ENCODE data around the gene RFLNA. TPM values are rescaled to one million over a fixed set of nuclear protein-coding genes. Genes with fewer than 3 reads are reported as not detected.

The RFLNA gene
- polyA plus RNA-seq, 1 donor = 5.0 TPM

GRCh38 chr12:124336184-124336437 lies 41.2 kb downstream of the RFLNA start:
- DNase-seq = no peak

- DNase-seq = no peak
These were observed 42.0 kb downstream of the RFLNA start for GRCh38 chr12:124336742-124337520.

- no peak for DNase-seq
These were observed 42.7 kb downstream of the RFLNA start for GRCh38 chr12:124337622-124338021.

- no peak for DNase-seq
These were observed 43.6 kb downstream of the RFLNA start for GRCh38 chr12:124338448-124338847.

DNA sequence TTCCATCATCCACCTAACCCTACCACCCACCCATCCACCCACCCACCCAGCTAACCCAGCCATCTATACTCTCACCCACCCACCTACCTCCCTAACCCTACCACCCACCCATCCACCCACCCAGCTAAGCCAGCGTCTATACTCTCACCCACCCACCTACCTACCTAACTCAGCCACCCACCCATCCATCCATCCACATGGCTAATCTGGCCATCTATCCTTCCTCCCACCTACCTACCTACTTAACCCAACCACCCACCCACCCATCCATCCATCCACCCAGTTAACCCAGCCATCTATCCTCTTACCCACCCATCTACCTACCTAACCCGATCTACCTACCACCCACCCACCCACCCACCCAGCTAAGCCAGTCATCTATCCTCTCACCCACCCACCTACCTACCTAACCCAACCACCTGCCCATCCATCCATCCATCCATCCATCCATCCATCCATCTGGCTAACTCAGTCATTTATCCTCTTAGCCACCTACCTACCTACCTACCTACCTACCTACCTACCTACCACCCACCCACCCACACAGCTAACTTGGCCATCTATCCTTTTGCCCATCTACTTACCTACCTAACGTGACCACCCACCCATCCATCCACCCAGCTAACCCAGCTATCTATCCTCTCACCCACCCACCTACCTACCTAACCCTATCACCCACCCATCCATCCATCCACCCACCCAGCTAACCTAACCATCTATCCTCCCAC lies 44.1 kb downstream of the RFLNA start:
- no peak for DNase-seq

DNA sequence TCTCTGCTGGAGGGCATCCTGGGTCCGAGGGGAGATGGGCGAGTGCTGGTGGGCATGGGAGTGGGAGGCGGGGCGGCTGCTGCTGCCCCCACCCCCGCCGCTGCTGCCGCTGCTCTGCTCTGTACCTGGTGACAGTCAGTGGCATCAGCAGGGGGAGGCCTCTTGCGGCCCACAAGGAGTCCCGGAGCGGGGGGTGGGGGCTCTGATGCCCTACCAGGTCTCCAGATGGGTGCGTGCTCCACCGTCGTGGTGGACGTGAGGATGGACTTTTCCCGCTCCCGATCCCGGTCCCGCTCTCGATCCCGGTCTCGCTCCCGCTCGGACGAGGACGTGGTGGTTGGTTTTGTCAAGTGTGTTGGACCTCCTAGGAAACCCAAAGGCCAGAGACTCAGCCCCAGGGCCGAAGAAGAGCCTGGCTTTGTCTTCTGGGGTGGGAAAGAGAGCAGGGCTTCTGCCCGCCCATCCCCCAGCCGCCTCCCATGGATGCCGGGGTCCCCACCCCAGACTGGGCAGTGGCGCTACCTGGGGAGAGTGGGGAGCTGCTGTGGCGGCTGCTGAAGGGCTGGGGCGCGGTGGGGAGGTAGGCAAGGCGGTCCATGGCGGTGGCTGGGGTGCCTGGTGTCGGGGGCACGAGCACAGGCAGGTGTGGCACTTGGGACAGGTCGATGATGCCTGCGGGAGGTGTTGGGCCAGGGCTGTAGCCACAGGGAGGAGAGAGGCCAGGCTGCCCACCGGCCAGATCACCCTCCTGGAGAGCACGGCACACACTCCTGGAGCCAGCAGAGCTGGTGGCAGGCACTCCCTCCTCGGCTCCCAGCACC lies 45.4 kb downstream of the RFLNA start:
- DNase-seq = no peak

GRCh38 chr12:124341645-124342069 lies 46.8 kb downstream of the RFLNA start:
- no peak for DNase-seq

GRCh38 chr12:124344022-124344421 lies 49.1 kb downstream of the RFLNA start:
- no peak for DNase-seq

DNA sequence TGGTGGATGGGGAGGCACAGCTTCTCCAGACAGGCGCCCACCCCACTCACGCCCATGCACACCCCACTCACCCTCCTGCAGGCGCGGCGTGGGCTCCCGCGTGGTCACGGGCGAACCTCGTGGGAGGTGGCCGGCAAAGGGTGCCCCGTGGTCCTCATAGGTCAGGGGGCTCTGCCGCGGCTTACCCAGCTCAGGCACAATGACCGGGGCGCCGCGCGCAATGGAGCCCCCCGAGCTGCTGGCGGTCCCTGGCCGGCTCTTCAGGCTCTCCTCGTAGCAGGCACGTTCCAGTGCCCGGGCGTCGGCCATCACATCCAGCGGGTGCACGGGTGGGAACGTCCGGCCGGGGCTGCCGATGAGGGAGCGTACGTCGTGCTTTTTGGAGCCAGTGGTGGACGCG lies 49.6 kb downstream of the RFLNA start:
- no peak for DNase-seq

DNA sequence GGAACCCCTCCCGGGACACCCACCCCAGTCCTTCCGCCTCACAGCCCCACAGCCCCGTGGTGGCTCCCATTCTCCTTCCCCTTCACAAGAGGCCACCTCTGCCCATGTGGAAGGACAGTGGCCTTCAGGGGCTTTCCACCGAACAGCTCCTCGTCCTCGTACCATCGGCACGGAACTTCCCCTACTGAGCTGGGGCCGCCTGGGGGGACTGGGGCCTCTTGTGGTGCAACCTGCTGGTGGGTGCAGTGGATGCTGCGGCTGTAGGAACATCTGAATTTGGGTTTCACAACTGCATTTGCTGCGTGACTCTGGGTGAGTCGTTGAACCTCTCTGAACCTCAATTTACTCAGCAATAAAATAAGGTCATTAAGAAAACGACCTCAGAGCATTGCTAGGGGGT lies 50.9 kb downstream of the RFLNA start:
- no peak for DNase-seq

GRCh38 chr12:124346425-124347168 lies 51.7 kb downstream of the RFLNA start:
- DNase-seq = no peak

- no peak for DNase-seq
These were observed 52.4 kb downstream of the RFLNA start for GRCh38 chr12:124347335-124347734.

GRCh38 chr12:124347805-124348658 lies 53.1 kb downstream of the RFLNA start:
- no peak for DNase-seq

- no peak for DNase-seq
These were observed 53.9 kb downstream of the RFLNA start for GRCh38 chr12:124348659-124349380.

DNA sequence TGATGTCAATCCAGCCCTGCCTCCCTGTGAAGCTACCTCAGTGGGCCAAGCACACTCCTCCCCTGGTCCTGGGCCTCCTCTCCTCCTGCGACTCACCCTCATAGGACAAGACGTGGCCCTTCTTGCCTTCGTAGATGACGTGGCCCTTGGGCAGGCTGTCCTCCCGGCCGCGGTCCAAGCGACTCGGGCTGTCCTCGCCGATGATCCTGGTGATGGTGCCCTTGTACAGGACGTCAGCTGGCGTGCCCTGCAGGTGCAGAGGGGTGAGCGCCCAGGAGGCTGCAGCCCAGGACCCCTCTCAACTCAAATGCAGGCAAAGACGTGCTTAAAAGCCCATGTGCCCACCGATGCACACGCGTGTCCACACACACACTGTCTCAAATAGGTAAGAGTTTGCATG lies 55.6 kb downstream of the RFLNA start:
- DNase-seq = no peak

DNA sequence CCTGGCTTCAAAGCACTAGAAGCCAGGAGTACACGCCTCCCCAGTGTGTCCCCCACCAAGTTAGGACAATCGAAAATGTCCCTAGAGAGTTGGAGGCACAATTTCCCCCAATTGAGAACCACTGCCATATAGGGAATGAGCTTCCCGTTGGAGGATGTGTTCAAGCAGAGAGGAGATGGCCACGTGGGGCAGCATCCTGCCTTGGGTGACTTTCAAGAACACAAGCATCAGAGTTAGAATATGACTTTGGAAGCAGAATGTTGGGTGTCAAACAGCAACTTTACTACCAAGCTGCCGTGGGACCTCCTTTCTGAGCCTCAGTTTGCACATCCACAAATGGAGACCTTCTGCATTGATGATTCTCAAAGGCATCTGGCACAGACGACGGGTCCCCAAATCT lies 56.5 kb downstream of the RFLNA start:
- DNase-seq = no peak

DNA sequence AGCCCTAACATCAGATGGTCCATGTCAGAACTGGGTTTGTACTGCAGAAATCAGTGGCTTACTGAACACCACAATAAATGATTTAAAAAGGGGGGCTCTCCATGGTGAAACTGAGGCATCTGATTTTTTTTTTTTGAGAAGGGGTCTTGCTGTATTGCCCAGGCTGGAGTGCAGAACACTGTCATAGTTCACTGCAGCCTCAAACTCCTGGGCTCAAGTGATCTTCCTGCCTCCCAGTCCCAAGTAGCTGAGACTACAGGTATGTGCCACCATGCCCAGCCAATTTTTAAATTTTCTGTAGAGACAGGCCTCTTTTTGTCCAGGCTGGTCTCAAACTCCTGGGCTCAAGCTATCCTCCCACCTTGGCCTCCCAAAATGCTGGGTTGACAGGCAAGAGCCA lies 57.4 kb downstream of the RFLNA start:
- DNase-seq = no peak

GRCh38 chr12:124352839-124353238 lies 57.9 kb downstream of the RFLNA start:
- DNase-seq = no peak

GRCh38 chr12:124354400-124354799 lies 59.5 kb downstream of the RFLNA start:
- no peak for DNase-seq

DNA sequence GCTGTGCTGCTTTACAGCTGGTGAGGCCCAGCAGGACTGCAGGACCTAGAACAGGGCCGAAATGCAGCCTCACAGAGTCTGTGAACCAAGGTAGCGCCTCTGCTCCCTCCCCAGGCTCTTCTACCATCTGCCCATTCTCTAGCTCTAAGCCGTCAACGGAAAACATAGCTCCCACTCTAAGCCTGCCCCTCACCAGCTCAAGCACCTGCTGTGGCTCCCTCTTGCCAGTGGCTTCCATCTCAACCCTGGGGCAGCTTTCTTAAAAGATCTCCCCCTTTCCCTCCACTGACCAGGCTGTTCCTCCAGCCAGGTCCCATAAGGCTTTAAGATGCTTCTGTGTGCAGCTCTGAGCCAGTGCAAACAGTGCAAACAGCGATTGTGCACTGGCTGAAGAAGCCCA lies 61.3 kb downstream of the RFLNA start:
- no peak for DNase-seq

GRCh38 chr12:124357616-124358015 lies 62.7 kb downstream of the RFLNA start:
- no peak for DNase-seq
